Measurements from ENCODE around the gene PLPP7. TPM values are rescaled to one million over a fixed set of nuclear protein-coding genes. Genes with fewer than 3 reads are reported as not detected.
"Not testable (repeated sequence)": the region's sequence is repeated elsewhere in the genome, so short reads cannot be mapped to it uniquely, and the experiment has no call there.

Gene PLPP7
- total RNA-seq, 2 experiments from 2014 or later: not detected

DNA sequence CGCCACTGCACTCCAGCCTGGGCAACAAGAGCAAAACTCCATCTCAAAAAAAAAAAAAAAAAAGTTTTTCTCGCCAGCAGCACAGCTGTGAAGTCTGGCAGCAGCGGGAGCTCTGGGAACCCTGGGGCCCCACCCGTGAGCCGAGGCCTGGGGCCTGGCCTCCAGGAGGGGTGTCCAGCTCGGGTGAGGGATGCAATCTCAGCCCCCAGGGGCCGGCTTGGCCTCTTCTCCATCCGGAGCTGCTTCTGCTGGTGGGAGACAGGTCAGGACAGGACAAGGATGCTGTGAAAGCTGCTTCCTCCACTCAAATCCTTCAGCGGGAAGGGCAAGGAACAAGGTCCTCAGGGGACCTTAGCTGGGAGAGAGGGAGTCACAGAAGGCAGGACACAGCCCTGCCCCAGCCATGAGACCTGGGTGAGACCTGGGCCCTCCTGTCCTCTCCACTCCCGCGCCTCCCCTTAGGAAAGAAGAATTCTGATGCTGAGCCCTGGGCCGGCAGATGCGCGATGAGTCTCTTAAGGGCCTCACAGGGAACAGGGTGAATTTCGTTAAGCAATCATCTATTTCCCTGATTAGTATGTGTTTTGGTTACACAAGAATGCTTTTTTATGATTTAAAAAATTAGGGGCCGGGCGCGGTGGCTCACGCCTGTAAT lies 30.6 kb downstream of the PLPP7 start:
- H3K4me1 Mint-ChIP-seq: no peaks in the 10 kb centered on the region
- no peak for DNase-seq
- ATAC-seq: no peak
- no peaks in the 10 kb centered on the region for H3K36me3 Mint-ChIP-seq
- no peak overlapping the region for H3K27ac Mint-ChIP-seq
- no peaks in the 10 kb centered on the region for H3K27me3 Mint-ChIP-seq
- CTCF ChIA-PET: no interaction called here
- H3K9me3 Mint-ChIP-seq (ENCODE audit: low read depth): no peaks in the 10 kb centered on the region
- no peak overlapping the region for H3K4me3 Mint-ChIP-seq

- no peak overlapping the region for H3K4me3 Mint-ChIP-seq
- DNase-seq (no peak), ATAC-seq (no peak)
- H3K36me3 Mint-ChIP-seq: no peaks in the 10 kb centered on the region
- no peaks in the 10 kb centered on the region for H3K9me3 Mint-ChIP-seq (ENCODE audit: low read depth)
- H3K27ac Mint-ChIP-seq: no peak overlapping the region
- CTCF ChIA-PET: interaction anchor here (2.7 kb wide), 1 partner anchor 13 kb away, joined by 10 read pairs; no protein-coding TSS in a partner anchor
- H3K27me3 Mint-ChIP-seq: peaks cover 2% of the 10 kb centered on the region
- H3K4me1 Mint-ChIP-seq: no peaks in the 10 kb centered on the region
Observed at GRCh38 chr9:131323629-131324028, 34.1 kb downstream of the PLPP7 start.

GRCh38 chr9:131324736-131325679 lies 35.5 kb downstream of the PLPP7 start:
- CTCF ChIA-PET: interaction anchor here (2.7 kb wide), 1 partner anchor 11 kb away, joined by 10 read pairs; no protein-coding TSS in a partner anchor
- no peaks in the 10 kb centered on the region for H3K36me3 Mint-ChIP-seq
- H3K27ac Mint-ChIP-seq: no peak overlapping the region
- DNase-seq (no peak), ATAC-seq (no peak)
- H3K27me3 Mint-ChIP-seq: peaks cover 5% of the 10 kb centered on the region
- H3K4me3 Mint-ChIP-seq: no peak overlapping the region
- H3K9me3 Mint-ChIP-seq (ENCODE audit: low read depth): no peaks in the 10 kb centered on the region
- no peaks in the 10 kb centered on the region for H3K4me1 Mint-ChIP-seq

- no peak for DNase-seq
- CTCF ChIA-PET: interaction anchor here (1.0 kb wide), 1 partner anchor 150 kb away, joined by 3 read pairs; no protein-coding TSS in a partner anchor
Observed at GRCh38 chr9:131329241-131329641, 39.7 kb downstream of the PLPP7 start.

DNA sequence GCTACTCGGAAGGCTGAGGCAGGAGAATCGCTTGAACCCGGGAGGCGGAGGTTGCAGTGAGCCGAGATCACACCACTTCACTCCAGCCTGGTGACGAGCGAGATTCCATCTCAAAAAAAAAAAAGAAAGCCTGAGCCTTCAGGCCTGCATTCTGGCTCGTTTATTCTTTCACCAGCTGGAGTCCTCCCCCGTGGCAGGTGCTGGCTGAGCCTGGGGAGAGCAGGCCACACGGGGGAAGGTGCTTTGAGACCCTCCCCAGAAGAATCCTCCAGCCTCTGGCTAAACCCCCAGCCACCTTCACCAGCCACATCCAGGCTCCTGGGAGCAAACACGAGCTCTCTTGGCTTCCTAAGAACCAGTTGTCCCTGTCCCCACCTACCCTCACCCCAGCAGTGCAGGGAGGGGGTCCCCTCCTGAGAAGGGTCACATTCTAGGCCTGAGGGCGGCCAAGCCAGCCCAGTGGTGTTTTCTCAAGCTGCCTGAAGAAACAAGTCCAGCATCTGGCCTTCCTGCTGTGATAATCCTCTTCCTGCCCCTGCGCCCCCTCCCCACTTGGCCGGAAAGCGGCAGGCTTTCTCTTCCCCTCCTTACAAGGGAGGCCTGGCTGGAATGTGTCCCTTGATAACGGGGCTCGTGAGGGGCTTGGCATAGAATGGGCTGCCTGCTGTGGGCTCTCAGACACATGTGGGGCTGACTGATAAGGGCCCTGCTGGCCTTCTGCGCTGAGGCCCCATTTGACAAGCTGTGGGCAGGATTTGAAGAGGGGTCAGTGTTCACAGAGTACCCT lies 41.5 kb downstream of the PLPP7 start:
- CTCF ChIA-PET: interaction anchor here (1.3 to 1.5 kb wide), 2 partner anchors 13 to 18 kb away, joined by 3 read pairs; no protein-coding TSS in a partner anchor
- DNase-seq: no peak
- no peaks in the 10 kb centered on the region for H3K36me3 Mint-ChIP-seq
- H3K4me1 Mint-ChIP-seq: peaks cover under 1% of the 10 kb centered on the region
- H3K9me3 Mint-ChIP-seq (ENCODE audit: low read depth): no peaks in the 10 kb centered on the region
- peaks cover 5% of the 10 kb centered on the region for H3K27me3 Mint-ChIP-seq
- no peak overlapping the region for H3K27ac Mint-ChIP-seq
- ATAC-seq: no peak
- H3K4me3 Mint-ChIP-seq: no peak overlapping the region

More at GRCh38 chr9:131329241-131329641, 39.7 kb downstream of the PLPP7 start:
- no peak for ATAC-seq
- H3K27me3 Mint-ChIP-seq: peaks cover 5% of the 10 kb centered on the region
- H3K27ac Mint-ChIP-seq: no peak overlapping the region
- no peaks in the 10 kb centered on the region for H3K4me1 Mint-ChIP-seq
- H3K4me3 Mint-ChIP-seq: no peak overlapping the region
- no peaks in the 10 kb centered on the region for H3K36me3 Mint-ChIP-seq
- H3K9me3 Mint-ChIP-seq (ENCODE audit: low read depth): no peaks in the 10 kb centered on the region

GRCh38 chr9:131331996-131332395 lies 42.5 kb downstream of the PLPP7 start:
- H3K27me3 Mint-ChIP-seq; ATAC-seq; H3K9me3 Mint-ChIP-seq (ENCODE audit: low read depth); H3K36me3 Mint-ChIP-seq; H3K4me1 Mint-ChIP-seq; H3K27ac Mint-ChIP-seq; CTCF ChIA-PET; DNase-seq; H3K4me3 Mint-ChIP-seq: not testable (repeated sequence)

GRCh38 chr9:131333771-131334628 lies 44.5 kb downstream of the PLPP7 start:
- Mint-ChIP-seq H3K36me3 (no peaks in the 10 kb centered on the region), H3K27me3 (peaks cover 2% of the 10 kb centered on the region), H3K4me3 (no peak overlapping the region), H3K27ac (no peak overlapping the region), H3K4me1 (peaks cover 8% of the 10 kb centered on the region), H3K9me3 (ENCODE audit: low read depth) (no peaks in the 10 kb centered on the region)
- ATAC-seq: no peak
- CTCF ChIA-PET: interaction anchor here (0.6 to 5.1 kb wide), 3 partner anchors 155 to 1636 kb away, joined by 3 to 154 read pairs (median 3); no protein-coding TSS in a partner anchor
- no peak for DNase-seq

- Mint-ChIP-seq H3K27ac (no peak overlapping the region), H3K4me1 (peaks cover 8% of the 10 kb centered on the region), H3K9me3 (ENCODE audit: low read depth) (no peaks in the 10 kb centered on the region), H3K4me3 (no peak overlapping the region), H3K27me3 (no peaks in the 10 kb centered on the region), H3K36me3 (no peaks in the 10 kb centered on the region)
- ATAC-seq: no peak
- DNase-seq: no peak
- CTCF ChIA-PET: interaction anchor here (0.6 to 5.1 kb wide), 8 partner anchors 38 to 1635 kb away, joined by 3 to 154 read pairs (median 8); no protein-coding TSS in a partner anchor
Observed at GRCh38 chr9:131334629-131335367, 45.3 kb downstream of the PLPP7 start.

- H3K4me1 Mint-ChIP-seq: peaks cover 8% of the 10 kb centered on the region
- H3K36me3 Mint-ChIP-seq: no peaks in the 10 kb centered on the region
- H3K9me3 Mint-ChIP-seq (ENCODE audit: low read depth): no peaks in the 10 kb centered on the region
- DNase-seq (no peak), ATAC-seq (no peak)
- H3K27ac Mint-ChIP-seq: no peak overlapping the region
- peaks cover 2% of the 10 kb centered on the region for H3K27me3 Mint-ChIP-seq
- H3K4me3 Mint-ChIP-seq: no peak overlapping the region
- CTCF ChIA-PET: interaction anchor here (0.6 to 5.1 kb wide), 11 partner anchors 8 to 1562 kb away, joined by 3 to 154 read pairs (median 8); no protein-coding TSS in a partner anchor
Observed at GRCh38 chr9:131335368-131335755, 45.8 kb downstream of the PLPP7 start.

DNA sequence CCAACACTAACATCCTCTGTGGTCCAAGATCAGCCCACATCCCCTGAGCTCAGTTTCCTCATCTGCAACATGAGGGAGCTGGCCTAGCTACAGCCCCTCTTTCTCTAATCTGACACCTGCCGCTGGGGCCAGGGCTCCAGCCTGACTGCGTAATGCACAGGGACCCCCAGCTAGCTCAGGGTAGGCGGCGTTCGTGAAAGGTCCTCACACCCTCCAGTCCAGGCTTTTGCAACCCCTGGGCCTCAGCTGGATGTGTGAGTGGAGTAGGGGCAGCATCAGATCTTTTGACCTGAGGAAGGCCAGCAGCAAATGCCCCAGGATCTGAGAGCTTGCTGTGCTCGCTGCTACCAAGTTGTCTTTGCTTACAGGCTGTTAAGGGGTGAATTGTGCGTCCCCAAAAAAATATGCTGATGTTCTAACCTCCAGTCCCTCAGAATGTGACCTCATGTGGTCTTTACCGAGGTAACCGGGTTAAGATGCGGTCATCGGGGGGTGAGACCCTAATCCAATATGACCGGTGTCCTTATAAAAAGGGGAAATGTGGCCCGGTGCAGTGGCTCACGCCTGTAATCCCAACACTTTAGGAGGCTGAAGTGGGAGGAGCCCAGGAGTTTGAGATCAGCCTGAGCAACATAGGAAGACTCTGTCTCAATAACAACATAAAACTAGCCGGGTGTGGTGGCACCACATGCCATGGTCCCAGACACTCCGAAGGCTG lies 47.8 kb downstream of the PLPP7 start:
- Mint-ChIP-seq H3K27ac (no peak overlapping the region), H3K27me3 (peaks cover 17% of the 10 kb centered on the region), H3K4me1 (peaks cover 8% of the 10 kb centered on the region), H3K4me3 (no peak overlapping the region), H3K9me3 (ENCODE audit: low read depth) (no peaks in the 10 kb centered on the region), H3K36me3 (no peaks in the 10 kb centered on the region)
- DNase-seq: no peak
- no peak for ATAC-seq
- CTCF ChIA-PET: interaction anchor here (0.8 to 5.1 kb wide), 29 partner anchors 9 to 419 kb away, joined by 3 to 154 read pairs (median 6); no protein-coding TSS in a partner anchor

DNA sequence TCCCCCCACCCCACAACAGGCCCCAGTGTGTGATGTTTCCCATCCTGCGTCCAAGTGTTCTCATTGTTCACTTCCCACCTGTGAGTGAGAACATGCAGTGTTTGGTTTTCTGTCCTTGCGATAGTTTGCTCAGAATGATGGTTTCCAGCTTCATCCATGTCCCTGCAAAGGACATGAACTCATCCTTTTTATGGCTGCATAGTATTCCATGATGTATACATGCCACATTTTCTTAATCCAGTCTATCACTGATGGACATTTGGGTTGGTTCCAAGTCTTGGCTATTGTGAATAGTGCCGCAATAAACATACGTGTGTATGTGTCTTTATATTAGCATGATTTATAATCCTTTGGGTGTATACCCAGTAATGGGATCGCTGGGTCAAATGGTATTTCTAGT lies 49.7 kb downstream of the PLPP7 start:
- H3K36me3 Mint-ChIP-seq; CTCF ChIA-PET; DNase-seq; H3K9me3 Mint-ChIP-seq (ENCODE audit: low read depth); ATAC-seq; H3K4me1 Mint-ChIP-seq; H3K27ac Mint-ChIP-seq; H3K4me3 Mint-ChIP-seq: not testable (repeated sequence)
- H3K27me3 Mint-ChIP-seq: peaks cover 34% of the 10 kb centered on the region

Data from activated CD8-positive, alpha-beta memory T cell treated with anti-CD3 and anti-CD28 coated beads, Interleukin-2, amount 10 ng/mL, durations not matched to agents 7 days and 5 days (primary cell).